ENCODE data around the gene MYMX. TPM values are rescaled to one million over a fixed set of nuclear protein-coding genes. Genes with fewer than 3 reads are reported as not detected.

MYMX gene
- polyA plus RNA-seq, 3 donors = not detected

GRCh38 chr6:44255871-44256774 lies 39.4 kb downstream of the MYMX start:
- no peak overlapping the region for H3K27ac ChIP-seq (ENCODE audit: low read depth in 1 of 2, low read length in 2 of 2)
- peaks cover 73 to 77% of the 10 kb centered on the region in 2 donors for H3K36me3 Mint-ChIP-seq
- peaks cover 70 to 83% of the 10 kb centered on the region in 2 donors for H3K36me3 ChIP-seq (replicated peaks in 1 of 2; ENCODE audit: control insufficient read depth in 1 of 2, insufficient read depth in 2 of 2, low read length in 2 of 2)
- intact Hi-C loops (cut with micrococcal nuclease) = loop anchor here (5.0 kb wide), 3 partner anchors 34 to 159 kb away; partner anchors contain the start of gene SLC29A1 (in 2 of the 2)
- H3K27me3 Mint-ChIP-seq (ENCODE audit: low read depth in 3 of 3) = peaks cover 0 to 6% (median 2%) of the 10 kb centered on the region in 3 donors
- peak overlapping the region; percentile 99 for H3K4me2 ChIP-seq (replicated peaks; ENCODE audit: extremely low read depth, low read length, poor library complexity, severe bottlenecking)
- no peaks in the 10 kb centered on the region for H3K9me3 Mint-ChIP-seq
- WGBS (ENCODE audit: insufficient coverage) = 26% methylated on average over 13 of the region's 15 CpGs
- peaks cover 47% of the 10 kb centered on the region for H3K4me1 Mint-ChIP-seq
- no peak for TF ChIP-seq CTCF (IDR thresholded peaks at IDR 0.05)
- DNase-seq = no peak
- peaks cover 94% of the 10 kb centered on the region for H4K20me1 ChIP-seq (ENCODE audit: insufficient read depth, low read length)
- H3K4me3 Mint-ChIP-seq = peak overlapping the region; percentile 79 to 84
- H3K27ac Mint-ChIP-seq = peak overlapping the region in 6 of 7 donors; percentile 13 to 78 (median 70)
- peaks cover 18 to 41% of the 10 kb centered on the region in 2 donors for H3K4me1 ChIP-seq (ENCODE audit: control insufficient read depth in 1 of 2, insufficient read depth in 2 of 2, low read length in 2 of 2)
- H3K9me3 ChIP-seq (replicated peaks in 1 of 2; ENCODE audit: control insufficient read depth in 1 of 2, insufficient read depth in 1 of 2, low read length in 2 of 2) = no peaks in the 10 kb centered on the region
- no peaks in the 10 kb centered on the region for H3K27me3 ChIP-seq (ENCODE audit: control insufficient read depth in 2 of 2, insufficient read depth in 2 of 2, low read length in 2 of 2)
- H2AFZ ChIP-seq (ENCODE audit: insufficient read depth, low read depth, low read length, poor library complexity, severe bottlenecking) = peak overlapping the region; percentile 57
- H3K79me2 ChIP-seq (ENCODE audit: insufficient read depth, low read length) = peaks cover 15% of the 10 kb centered on the region
- peak overlapping the region; percentile 49 to 85 (median 69) for H3K4me3 ChIP-seq (replicated peaks in 1 of 3; ENCODE audit: low read depth in 2 of 3, low read length in 3 of 3)
- H3K9ac ChIP-seq (ENCODE audit: insufficient read depth, low read length, poor library complexity, severe bottlenecking) = peak overlapping the region; percentile 77

- no peak for TF ChIP-seq CTCF (IDR thresholded peaks at IDR 0.05)
- no peak for DNase-seq
- peak overlapping the region; percentile 99 for H3K4me2 ChIP-seq (replicated peaks; ENCODE audit: extremely low read depth, low read length, poor library complexity, severe bottlenecking)
- Mint-ChIP-seq H3K36me3 (peaks cover 73 to 77% of the 10 kb centered on the region in 2 donors), H3K9me3 (no peaks in the 10 kb centered on the region), H3K27me3 (ENCODE audit: low read depth in 3 of 3) (peaks cover 0 to 6% (median 2%) of the 10 kb centered on the region in 3 donors), H3K4me1 (peaks cover 53% of the 10 kb centered on the region), H3K4me3 (peak overlapping the region; percentile 79 to 84), H3K27ac (peak overlapping the region in 4 of 7 donors; percentile 50 to 78 (median 72))
- peaks cover 70 to 83% of the 10 kb centered on the region in 2 donors for H3K36me3 ChIP-seq (replicated peaks in 1 of 2; ENCODE audit: control insufficient read depth in 1 of 2, insufficient read depth in 2 of 2, low read length in 2 of 2)
- no peaks in the 10 kb centered on the region for H3K9me3 ChIP-seq (replicated peaks in 1 of 2; ENCODE audit: control insufficient read depth in 1 of 2, insufficient read depth in 1 of 2, low read length in 2 of 2)
- H3K4me1 ChIP-seq (ENCODE audit: control insufficient read depth in 1 of 2, insufficient read depth in 2 of 2, low read length in 2 of 2) = peaks cover 24 to 47% of the 10 kb centered on the region in 2 donors
- peak overlapping the region in 1 of 2 donors; percentile 2 for H3K27ac ChIP-seq (ENCODE audit: low read depth in 1 of 2, low read length in 2 of 2)
- intact Hi-C loops (cut with micrococcal nuclease) = loop anchor here (5.0 kb wide), 3 partner anchors 34 to 159 kb away; partner anchors contain the start of gene SLC29A1 (in 2 of the 2)
- H2AFZ ChIP-seq (ENCODE audit: insufficient read depth, low read depth, low read length, poor library complexity, severe bottlenecking) = peak overlapping the region; percentile 57
- peaks cover 94% of the 10 kb centered on the region for H4K20me1 ChIP-seq (ENCODE audit: insufficient read depth, low read length)
- peaks cover 20% of the 10 kb centered on the region for H3K79me2 ChIP-seq (ENCODE audit: insufficient read depth, low read length)
- peak overlapping the region; percentile 49 to 85 (median 69) for H3K4me3 ChIP-seq (replicated peaks in 1 of 3; ENCODE audit: low read depth in 2 of 3, low read length in 3 of 3)
- WGBS (ENCODE audit: insufficient coverage) = 0% methylated on average over 10 of the region's 12 CpGs
- H3K9ac ChIP-seq (ENCODE audit: insufficient read depth, low read length, poor library complexity, severe bottlenecking) = peak overlapping the region; percentile 77
- no peaks in the 10 kb centered on the region for H3K27me3 ChIP-seq (ENCODE audit: control insufficient read depth in 2 of 2, insufficient read depth in 2 of 2, low read length in 2 of 2)
These were observed 40.0 kb downstream of the MYMX start for GRCh38 chr6:44256775-44257024.
